SK-N-MC (cell line): ENCODE measurements around the gene GNAO1.

Experiments
- EZH2 ChIP-seq: fragments of 200-600 bp; sonication (generic); IDR thresholded peaks from one replicate; pipeline ENCODE4 v1.6.1; 2017; ENCODE audit warnings: antibody characterized with exemption
- FOXP2 ChIP-seq: optimal IDR thresholded peaks from 2 replicates; pipeline ENCODE3; 2011; ENCODE audit warnings: mild to moderate bottlenecking, moderate library complexity; ENCODE audit not compliant: insufficient read depth; ENCODE audit errors: extremely low read length, control extremely low read depth
- POLR2AphosphoS5 ChIP-seq: IDR thresholded peaks from 2 replicates; pipeline ENCODE4 v1.6.1; 2012; ENCODE audit warnings: mild to moderate bottlenecking, low read depth, low read length, borderline replicate concordance

GRCh38 chr16:56260378-56261160, 69.3 kb downstream of the GNAO1 start:
- TF ChIP-seq POLR2AphosphoS5 (no peak), EZH2 (no peak), FOXP2 (no peak)
